ENCODE measurements around the gene GLRX.

The GLRX gene

GRCh38 chr5:95835682-95836385 is 13.3 kb upstream of the GLRX start:
- Mint-ChIP-seq H3K4me3 (peak overlapping the region; percentile 86), H3K4me1 (peaks cover 43% of the 10 kb centered on the region), H3K27me3 (no peaks in the 10 kb centered on the region), H3K27ac (ENCODE audit: low read depth) (peak overlapping the region; percentile 81), H3K36me3 (ENCODE audit: insufficient read depth) (no peaks in the 10 kb centered on the region), H3K9me3 (no peaks in the 10 kb centered on the region)
- DNase-seq (ENCODE audit: low spot score in 2 of 2), result no peak
- no peak for ATAC-seq (replicated peaks; ENCODE audit: extremely low read depth, poor library complexity, severe bottlenecking)

GRCh38 chr5:95832664-95833063 is 10.1 kb upstream of the GLRX start:
- peaks cover 43% of the 10 kb centered on the region for H3K4me1 Mint-ChIP-seq
- no peak for DNase-seq (ENCODE audit: low spot score in 2 of 2)
- no peak overlapping the region for H3K4me3 Mint-ChIP-seq
- no peaks in the 10 kb centered on the region for H3K9me3 Mint-ChIP-seq
- H3K27me3 Mint-ChIP-seq, result no peaks in the 10 kb centered on the region
- no peaks in the 10 kb centered on the region for H3K36me3 Mint-ChIP-seq (ENCODE audit: insufficient read depth)
- no peak for ATAC-seq (replicated peaks; ENCODE audit: extremely low read depth, poor library complexity, severe bottlenecking)
- H3K27ac Mint-ChIP-seq (ENCODE audit: low read depth), result no peak overlapping the region

- Mint-ChIP-seq H3K36me3 (ENCODE audit: insufficient read depth) (no peaks in the 10 kb centered on the region), H3K9me3 (no peaks in the 10 kb centered on the region), H3K4me1 (peaks cover 36% of the 10 kb centered on the region), H3K4me3 (no peak overlapping the region), H3K27ac (ENCODE audit: low read depth) (no peak overlapping the region), H3K27me3 (no peaks in the 10 kb centered on the region)
- ATAC-seq (replicated peaks; ENCODE audit: extremely low read depth, poor library complexity, severe bottlenecking), result no peak
- DNase-seq (ENCODE audit: low spot score in 2 of 2), result no peak
Observed at GRCh38 chr5:95830226-95830625, 7.7 kb upstream of the GLRX start.

DNA sequence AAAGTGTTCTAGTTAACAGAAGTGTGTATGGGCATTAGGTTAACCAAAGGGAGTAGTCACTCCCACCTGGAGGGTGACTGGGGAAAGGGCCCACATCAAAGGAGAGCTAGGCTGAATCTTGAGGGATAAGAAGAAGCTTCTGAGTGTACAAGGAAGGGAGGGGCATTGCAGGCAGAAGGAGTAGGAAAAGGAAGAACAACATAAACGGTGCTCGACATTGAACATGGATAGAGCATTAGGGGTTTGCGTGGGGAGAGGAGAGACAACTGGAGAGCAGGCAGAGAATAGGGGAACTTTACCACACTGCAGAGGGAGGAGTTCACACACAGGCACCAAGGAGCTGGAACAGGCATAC is 5.3 kb upstream of the GLRX start:
- Mint-ChIP-seq H3K36me3 (ENCODE audit: insufficient read depth) (peaks cover 7% of the 10 kb centered on the region), H3K9me3 (no peaks in the 10 kb centered on the region), H3K27me3 (no peaks in the 10 kb centered on the region), H3K27ac (ENCODE audit: low read depth) (no peak overlapping the region), H3K4me1 (peaks cover 39% of the 10 kb centered on the region), H3K4me3 (no peak overlapping the region)
- ATAC-seq (replicated peaks; ENCODE audit: extremely low read depth, poor library complexity, severe bottlenecking) (no peak), DNase-seq (ENCODE audit: low spot score in 2 of 2) (no peak)

- no peak for DNase-seq (ENCODE audit: low spot score in 2 of 2)
- Mint-ChIP-seq H3K36me3 (ENCODE audit: insufficient read depth) (peaks cover 12% of the 10 kb centered on the region), H3K27ac (ENCODE audit: low read depth) (no peak overlapping the region), H3K27me3 (no peaks in the 10 kb centered on the region), H3K4me1 (peaks cover 38% of the 10 kb centered on the region), H3K9me3 (no peaks in the 10 kb centered on the region), H3K4me3 (no peak overlapping the region)
- ATAC-seq (replicated peaks; ENCODE audit: extremely low read depth, poor library complexity, severe bottlenecking), result no peak
Observed at GRCh38 chr5:95826949-95827891, 4.7 kb upstream of the GLRX start.

DNA sequence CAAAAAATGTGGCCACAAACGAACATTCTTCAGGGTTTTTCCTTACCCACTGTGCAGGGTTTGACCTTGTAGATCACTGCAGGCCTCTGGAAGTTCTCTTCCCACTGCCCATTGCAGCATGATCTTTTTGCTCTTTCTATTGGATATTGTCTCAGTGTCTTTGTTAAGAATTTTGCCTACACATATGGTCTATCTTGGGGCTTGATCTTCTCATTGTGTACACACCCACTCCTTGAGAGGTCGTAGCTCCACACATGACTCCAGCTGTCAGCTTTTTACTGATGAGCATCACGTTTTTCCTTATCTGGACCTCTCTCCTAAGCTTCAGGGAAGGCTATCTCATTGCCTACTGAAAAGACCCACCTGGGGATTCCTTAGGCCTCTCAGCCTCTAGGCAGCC is 3.0 kb upstream of the GLRX start:
- Mint-ChIP-seq H3K4me1 (peaks cover 45% of the 10 kb centered on the region), H3K27ac (ENCODE audit: low read depth) (peak overlapping the region; percentile 45), H3K27me3 (no peaks in the 10 kb centered on the region), H3K9me3 (no peaks in the 10 kb centered on the region), H3K36me3 (ENCODE audit: insufficient read depth) (peaks cover 17% of the 10 kb centered on the region), H3K4me3 (peak overlapping the region; percentile 31)
- DNase-seq (ENCODE audit: low spot score in 2 of 2) (no peak), ATAC-seq (replicated peaks; ENCODE audit: extremely low read depth, poor library complexity, severe bottlenecking) (no peak)

DNA sequence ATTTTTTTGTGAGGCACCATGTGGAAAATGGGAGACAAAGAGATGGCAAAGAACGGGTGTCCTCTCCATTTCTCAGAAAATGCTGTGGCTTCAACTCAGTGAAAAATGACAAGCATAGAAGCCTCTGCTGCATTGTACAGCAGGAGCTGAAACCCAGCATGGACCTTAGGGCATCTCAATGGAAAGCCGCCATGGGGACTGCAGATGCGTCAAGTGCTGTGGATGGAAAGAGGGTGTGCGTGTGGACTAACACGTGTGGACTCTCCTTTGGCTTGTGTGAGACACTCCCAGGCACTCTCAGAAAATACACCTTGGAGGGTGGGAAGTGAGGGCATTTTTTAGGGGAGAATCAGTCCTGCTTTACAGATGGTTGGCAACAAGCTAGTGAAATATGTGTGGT is 2.2 kb upstream of the GLRX start:
- no peak for ATAC-seq (replicated peaks; ENCODE audit: extremely low read depth, poor library complexity, severe bottlenecking)
- H3K4me1 Mint-ChIP-seq, result peaks cover 45% of the 10 kb centered on the region

GRCh38 chr5:95823738-95824609 is 1.4 kb upstream of the GLRX start:
- peaks cover 52% of the 10 kb centered on the region for H3K4me1 Mint-ChIP-seq
- peak in 1 of 2 donors; percentile 61 for DNase-seq (ENCODE audit: low spot score in 2 of 2)
- peak overlapping the region; percentile 90 for H3K27ac Mint-ChIP-seq (ENCODE audit: low read depth)
- ATAC-seq (replicated peaks; ENCODE audit: extremely low read depth, poor library complexity, severe bottlenecking), result peak; percentile 76
- peak overlapping the region; percentile 95 for H3K4me3 Mint-ChIP-seq
- H3K36me3 Mint-ChIP-seq (ENCODE audit: insufficient read depth), result peaks cover 18% of the 10 kb centered on the region
- no peaks in the 10 kb centered on the region for H3K9me3 Mint-ChIP-seq
- no peaks in the 10 kb centered on the region for H3K27me3 Mint-ChIP-seq

More for the DNA sequence above, 2.2 kb upstream of the GLRX start:
- Mint-ChIP-seq H3K27me3 (no peaks in the 10 kb centered on the region), H3K9me3 (no peaks in the 10 kb centered on the region), H3K4me3 (peak overlapping the region; percentile 95), H3K27ac (ENCODE audit: low read depth) (peak overlapping the region; percentile 90), H3K36me3 (ENCODE audit: insufficient read depth) (peaks cover 17% of the 10 kb centered on the region)
- no peak for DNase-seq (ENCODE audit: low spot score in 2 of 2)

DNA sequence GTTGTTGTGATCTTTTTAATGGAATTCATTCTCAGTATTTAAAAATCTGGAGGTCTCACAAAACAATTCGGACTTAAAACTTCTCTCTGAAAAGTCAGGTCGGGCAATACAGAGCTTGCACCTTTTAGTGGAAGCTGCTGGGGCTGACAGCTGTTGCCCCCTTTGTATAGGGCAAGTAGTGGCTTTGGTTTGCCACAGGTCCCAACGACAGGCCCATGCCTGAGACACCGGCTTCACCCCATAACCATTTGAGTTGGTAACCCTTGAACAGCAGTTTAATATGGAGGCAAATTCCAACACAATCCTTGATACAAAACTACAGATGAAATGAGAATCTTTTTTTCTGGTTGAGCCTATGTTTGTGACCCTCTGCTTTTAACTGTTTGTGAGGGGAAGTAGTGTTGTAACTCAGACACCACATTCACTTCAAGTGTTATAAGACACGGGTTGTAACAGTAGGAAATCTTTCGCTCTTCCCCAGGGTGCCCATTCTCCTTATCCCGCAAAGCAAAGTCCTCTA is 752 bp upstream of the GLRX start:
- Mint-ChIP-seq H3K4me3 (peak overlapping the region; percentile 95), H3K4me1 (peaks cover 59% of the 10 kb centered on the region), H3K27me3 (no peaks in the 10 kb centered on the region), H3K36me3 (ENCODE audit: insufficient read depth) (peaks cover 23% of the 10 kb centered on the region), H3K27ac (ENCODE audit: low read depth) (peak overlapping the region; percentile 90), H3K9me3 (no peaks in the 10 kb centered on the region)
- no peak for ATAC-seq (replicated peaks; ENCODE audit: extremely low read depth, poor library complexity, severe bottlenecking)
- no peak for DNase-seq (ENCODE audit: low spot score in 2 of 2)

DNA sequence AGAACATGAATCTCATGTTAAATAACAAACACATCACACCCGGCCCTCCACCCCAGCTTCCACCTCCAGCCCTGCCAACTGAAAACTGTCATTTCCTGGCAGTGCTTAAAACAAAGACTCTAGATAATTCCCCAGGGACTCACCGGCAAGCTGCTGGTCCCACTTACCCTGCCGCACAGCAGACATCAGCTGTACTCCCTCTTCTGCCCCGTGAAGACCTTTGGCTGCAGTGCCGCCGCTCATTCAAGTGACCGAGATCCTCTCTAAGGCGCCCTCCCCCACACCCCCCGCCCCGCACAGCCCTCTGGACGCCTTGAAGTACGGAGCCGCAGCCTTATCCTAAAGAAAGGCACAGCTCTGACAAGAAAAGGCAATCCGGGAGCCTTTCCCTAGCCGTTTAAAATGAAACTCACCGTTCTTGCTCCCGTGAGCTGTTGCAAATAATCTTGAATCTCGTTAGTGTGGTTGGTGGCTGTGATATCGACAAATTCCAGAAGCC is 434 bp downstream of the GLRX start:
- Mint-ChIP-seq H3K9me3 (no peaks in the 10 kb centered on the region), H3K27ac (ENCODE audit: low read depth) (peak overlapping the region; percentile 90), H3K4me3 (peak overlapping the region; percentile 95), H3K27me3 (no peaks in the 10 kb centered on the region), H3K36me3 (ENCODE audit: insufficient read depth) (peaks cover 28% of the 10 kb centered on the region), H3K4me1 (peaks cover 69% of the 10 kb centered on the region)
- ATAC-seq (replicated peaks; ENCODE audit: extremely low read depth, poor library complexity, severe bottlenecking) (peak; percentile 13), DNase-seq (ENCODE audit: low spot score in 2 of 2) (no peak)

DNA sequence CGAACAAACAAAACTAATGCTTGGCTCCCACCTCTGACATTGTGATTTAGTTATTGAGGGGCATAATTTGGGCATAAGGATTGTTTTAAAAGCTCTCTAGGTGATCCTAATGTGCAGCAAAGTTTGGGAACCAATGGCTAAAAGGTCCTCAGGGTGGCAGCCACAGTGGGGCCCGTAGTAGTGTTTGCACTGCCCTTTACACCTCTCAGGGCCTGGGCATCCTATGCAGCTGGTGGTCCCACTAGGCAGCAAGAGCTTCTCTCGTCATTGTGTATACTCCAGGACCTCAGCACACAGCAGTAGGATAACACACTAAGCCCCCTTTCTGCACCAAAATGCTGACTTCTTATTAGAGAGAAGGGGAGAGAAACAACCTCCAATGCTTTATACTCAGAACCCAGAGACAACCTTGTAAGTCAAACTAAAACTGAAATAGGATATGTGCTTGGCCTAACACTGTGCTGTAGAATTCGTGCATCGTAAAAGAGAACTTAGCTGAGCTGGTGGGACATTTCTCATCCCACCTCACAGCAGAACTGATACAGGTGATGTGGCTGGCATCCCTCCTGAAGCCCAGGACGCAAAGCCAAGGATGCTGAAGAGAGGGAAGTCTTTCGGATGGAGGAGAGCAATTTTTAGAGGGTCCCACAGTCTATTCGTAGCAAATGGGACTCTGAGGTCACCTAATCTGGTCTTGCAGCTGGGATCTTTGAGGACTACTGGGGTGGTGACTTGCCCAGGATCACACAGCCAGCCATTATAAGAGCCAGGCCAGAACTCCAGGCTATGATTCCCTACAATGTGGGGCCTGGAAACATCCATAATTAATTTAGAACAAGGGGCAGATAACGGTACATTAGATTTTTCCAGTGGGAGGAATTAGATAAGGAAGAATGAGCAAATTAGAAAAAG is 1.2 kb downstream of the GLRX start:
- peaks cover 31% of the 10 kb centered on the region for H3K36me3 Mint-ChIP-seq (ENCODE audit: insufficient read depth)
- no peak for DNase-seq (ENCODE audit: low spot score in 2 of 2)
- H3K4me3 Mint-ChIP-seq, result peak overlapping the region; percentile 95
- ATAC-seq (replicated peaks; ENCODE audit: extremely low read depth, poor library complexity, severe bottlenecking), result no peak
- H3K4me1 Mint-ChIP-seq, result peaks cover 73% of the 10 kb centered on the region
- H3K27me3 Mint-ChIP-seq, result no peaks in the 10 kb centered on the region
- H3K27ac Mint-ChIP-seq (ENCODE audit: low read depth), result peak overlapping the region; percentile 90
- H3K9me3 Mint-ChIP-seq, result no peaks in the 10 kb centered on the region
